Stimulated activated CD4-positive, alpha-beta T cell treated with anti-CD3 and anti-CD28 coated beads, Interleukin-2, amount 100 ng/mL, for 48 hours (primary cell): ENCODE results near the gene CCR2.
"Not testable (repeated sequence)": the region's sequence is repeated elsewhere in the genome, so short reads cannot be mapped to it uniquely, and the experiment has no call there.

ENCODE experiments used
- DNase-seq, 2 donors: peaks; one replicate each; pipeline ENCODE4 v3.0.0-alpha.2; 2020

CCR2 gene

GRCh38 chr3:46380471-46381221 is 26.7 kb downstream of the CCR2 start:
- no peak for DNase-seq

GRCh38 chr3:46381625-46382024 is 27.7 kb downstream of the CCR2 start:
- no peak for DNase-seq

GRCh38 chr3:46383211-46383950 is 29.5 kb downstream of the CCR2 start:
- DNase-seq: no peak

GRCh38 chr3:46383951-46384330 is 30.0 kb downstream of the CCR2 start:
- no peak for DNase-seq

- no peak for DNase-seq
These were observed 32.3 kb downstream of the CCR2 start for GRCh38 chr3:46386205-46386604.

- DNase-seq: not testable (repeated sequence)
These were observed 34.9 kb downstream of the CCR2 start for GRCh38 chr3:46388847-46389246.

GRCh38 chr3:46389306-46389705 is 35.4 kb downstream of the CCR2 start:
- DNase-seq: no peak

- DNase-seq: not testable (repeated sequence)
These were observed 37.6 kb downstream of the CCR2 start for GRCh38 chr3:46391526-46391925.

- DNase-seq: no peak
These were observed 39.1 kb downstream of the CCR2 start for GRCh38 chr3:46393011-46393410.

GRCh38 chr3:46393554-46394434 is 39.9 kb downstream of the CCR2 start:
- no peak for DNase-seq

- DNase-seq: no peak
These were observed 41.3 kb downstream of the CCR2 start for GRCh38 chr3:46395210-46395661.

- DNase-seq: no peak
These were observed 42.0 kb downstream of the CCR2 start for GRCh38 chr3:46395766-46396530.

GRCh38 chr3:46397111-46397510 is 43.2 kb downstream of the CCR2 start:
- no peak for DNase-seq

- DNase-seq: no peak
These were observed 44.5 kb downstream of the CCR2 start for GRCh38 chr3:46398186-46398955.

- no peak for DNase-seq
These were observed 45.2 kb downstream of the CCR2 start for GRCh38 chr3:46399098-46399497.

GRCh38 chr3:46399557-46399956 is 45.6 kb downstream of the CCR2 start:
- DNase-seq: no peak

GRCh38 chr3:46400000-46400734 is 46.3 kb downstream of the CCR2 start:
- no peak for DNase-seq

GRCh38 chr3:46400846-46401245 is 46.9 kb downstream of the CCR2 start:
- no peak for DNase-seq

GRCh38 chr3:46401579-46401978 is 47.7 kb downstream of the CCR2 start:
- DNase-seq: no peak

GRCh38 chr3:46402902-46403301 is 49.0 kb downstream of the CCR2 start:
- not testable (repeated sequence) for DNase-seq
